T-helper 17 cell (primary cell): ENCODE measurements around the gene MIF4GD. TPM values are rescaled to one million over a fixed set of nuclear protein-coding genes. Genes with fewer than 3 reads are reported as not detected.

Experiments
- ATAC-seq: fragments of 150-1000 bp; cut with Tn5 transposase; 2 replicates; pipeline ENCODE4 v1.10.0; 2021; ENCODE audit warnings: mild to moderate bottlenecking, moderate library complexity
- DNase-seq, 3 donors: peaks; one replicate each; pipeline versions ENCODE4 v3.0.0 to v3.0.0-alpha.2; 2020 to 2021
- H3K9me3 ChIP-seq: one replicate; pipeline ENCODE4 v1.7.0; 2013; ENCODE audit warnings: low read length, mild to moderate bottlenecking; ENCODE audit not compliant: control insufficient read depth, poor library complexity, severe bottlenecking
- H3K27ac Mint-ChIP-seq: one replicate; pipeline ENCODE4 v1.8.0; 2022; ENCODE audit warnings: mild to moderate bottlenecking, moderate library complexity, mixed read lengths
- H3K27me3 Mint-ChIP-seq: one replicate; pipeline ENCODE4 v1.8.0; 2022; ENCODE audit warnings: mixed read lengths
- H3K36me3 Mint-ChIP-seq: one replicate; pipeline ENCODE4 v1.8.0; 2022; ENCODE audit warnings: low read depth, mixed read lengths
- H3K4me1 Mint-ChIP-seq: one replicate; pipeline ENCODE4 v1.8.0; 2022; ENCODE audit warnings: mild to moderate bottlenecking, mixed read lengths
- H3K4me3 Mint-ChIP-seq: one replicate; pipeline ENCODE4 v1.8.0; 2022; ENCODE audit warnings: mild to moderate bottlenecking, moderate library complexity, mixed read lengths
- total RNA-seq, 4 donors: library from RNA in 2 of 4; stranded (reverse) in 2 of 4; gene quantifications; one replicate each; pipeline ENCODE4 v1.2.3 and lab custom pipeline; 2022 to 2026

Gene MIF4GD
- total RNA-seq, 2 donors from 2014 or later, result 27.0 to 35.0 TPM

DNA sequence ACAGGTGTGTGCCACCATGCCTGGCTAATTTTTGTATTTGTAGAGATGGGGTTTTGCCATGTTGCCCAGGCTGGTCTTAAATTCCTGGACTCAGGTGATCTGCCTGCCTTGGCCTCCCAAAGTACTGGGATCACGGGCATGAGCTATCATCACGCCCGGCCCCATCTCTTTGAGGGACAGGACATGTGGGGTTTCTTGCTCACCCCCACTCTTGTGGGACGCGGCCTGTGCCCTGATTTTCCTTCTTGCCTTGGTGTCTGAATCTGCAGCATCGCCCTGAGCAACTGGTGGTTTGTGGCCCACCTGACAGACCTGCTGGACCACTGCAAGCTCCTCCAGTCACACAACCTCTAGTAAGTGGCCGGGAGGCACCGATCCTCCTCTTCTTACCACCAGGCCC is 40.0 kb downstream of the MIF4GD start:
- DNase-seq (no peak), ATAC-seq (no peak)
- H3K9me3 ChIP-seq, result no peaks in the 10 kb centered on the region
- H3K27me3 Mint-ChIP-seq, result no peaks in the 10 kb centered on the region
- peaks cover 8% of the 10 kb centered on the region for H3K36me3 Mint-ChIP-seq
- H3K4me1 Mint-ChIP-seq, result no peaks in the 10 kb centered on the region
- H3K4me3 Mint-ChIP-seq, result no peak overlapping the region
- H3K27ac Mint-ChIP-seq, result no peak overlapping the region

DNA sequence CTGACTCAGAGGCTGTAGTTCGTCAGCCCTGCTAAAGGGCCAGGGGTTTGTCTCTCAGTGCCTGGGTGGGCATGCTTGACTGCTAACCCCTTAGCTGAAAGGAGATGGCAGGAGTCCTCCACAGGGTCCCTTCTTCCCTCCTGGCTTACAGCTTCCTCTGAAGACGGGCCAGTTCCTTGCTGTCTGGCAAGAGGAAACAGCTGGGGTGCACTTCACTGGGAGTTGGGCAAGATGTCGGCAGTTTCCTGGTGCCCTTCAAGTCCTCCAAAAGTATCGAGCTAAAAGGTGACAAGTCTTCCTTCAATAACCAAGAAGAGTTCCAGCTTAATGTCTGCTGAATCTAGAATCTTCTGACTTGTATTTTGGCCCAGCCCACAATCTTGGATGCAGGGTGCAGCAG is 42.2 kb downstream of the MIF4GD start:
- H3K27me3 Mint-ChIP-seq, result no peaks in the 10 kb centered on the region

DNA sequence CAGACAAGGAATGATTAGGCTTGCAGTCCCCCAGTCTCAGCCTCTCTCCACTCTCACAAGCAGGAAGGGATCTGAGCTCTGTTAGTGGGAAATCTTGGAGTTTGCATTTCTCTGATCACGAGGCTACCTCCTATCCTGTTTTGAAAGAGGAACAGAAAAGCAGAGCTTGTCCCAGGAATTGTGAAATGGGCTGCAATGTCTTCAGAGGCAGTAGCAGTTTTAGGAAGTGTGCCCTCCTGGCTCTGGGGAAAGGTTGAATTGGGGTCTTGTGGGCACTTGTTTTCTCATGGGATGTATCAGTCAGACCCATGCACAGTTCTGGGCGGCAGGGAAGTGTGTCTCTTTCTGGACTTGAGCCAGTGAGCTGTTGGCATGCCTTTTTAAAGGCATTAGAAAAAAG is 42.7 kb downstream of the MIF4GD start:
- DNase-seq (no peak), ATAC-seq (no peak)
- Mint-ChIP-seq H3K4me3 (no peak overlapping the region), H3K27me3 (no peaks in the 10 kb centered on the region), H3K27ac (no peak overlapping the region), H3K4me1 (no peaks in the 10 kb centered on the region), H3K36me3 (peaks cover 6% of the 10 kb centered on the region)
- no peaks in the 10 kb centered on the region for H3K9me3 ChIP-seq

More for the DNA sequence above, 42.2 kb downstream of the MIF4GD start:
- peaks cover 6% of the 10 kb centered on the region for H3K36me3 Mint-ChIP-seq
- H3K4me1 Mint-ChIP-seq, result no peaks in the 10 kb centered on the region
- H3K27ac Mint-ChIP-seq, result no peak overlapping the region
- DNase-seq (no peak), ATAC-seq (no peak)
- no peaks in the 10 kb centered on the region for H3K9me3 ChIP-seq
- no peak overlapping the region for H3K4me3 Mint-ChIP-seq

DNA sequence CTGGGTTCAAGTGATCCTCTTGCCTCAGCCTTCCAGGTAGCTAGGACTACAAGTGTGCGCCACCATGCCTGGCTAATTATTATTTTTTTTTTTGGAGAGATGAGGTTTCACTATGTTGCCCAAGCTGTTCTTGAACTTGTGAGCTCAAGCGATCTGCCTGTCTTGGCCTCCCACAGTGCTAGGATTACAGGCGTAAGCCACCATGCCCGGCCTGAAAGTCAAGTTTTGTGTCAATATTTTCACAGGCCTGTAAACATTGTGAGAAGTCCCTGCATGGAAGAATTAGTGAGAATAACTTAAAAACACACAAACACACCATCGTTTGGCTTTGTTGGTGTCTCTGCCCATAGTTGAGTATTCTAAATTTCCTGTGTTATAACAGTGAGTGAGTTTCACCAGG is 43.3 kb downstream of the MIF4GD start:
- ATAC-seq, result no peak
- no peak for DNase-seq
- no peaks in the 10 kb centered on the region for H3K9me3 ChIP-seq
- Mint-ChIP-seq H3K4me3 (no peak overlapping the region), H3K27me3 (no peaks in the 10 kb centered on the region), H3K4me1 (no peaks in the 10 kb centered on the region), H3K36me3 (peaks cover 3% of the 10 kb centered on the region), H3K27ac (no peak overlapping the region)

DNA sequence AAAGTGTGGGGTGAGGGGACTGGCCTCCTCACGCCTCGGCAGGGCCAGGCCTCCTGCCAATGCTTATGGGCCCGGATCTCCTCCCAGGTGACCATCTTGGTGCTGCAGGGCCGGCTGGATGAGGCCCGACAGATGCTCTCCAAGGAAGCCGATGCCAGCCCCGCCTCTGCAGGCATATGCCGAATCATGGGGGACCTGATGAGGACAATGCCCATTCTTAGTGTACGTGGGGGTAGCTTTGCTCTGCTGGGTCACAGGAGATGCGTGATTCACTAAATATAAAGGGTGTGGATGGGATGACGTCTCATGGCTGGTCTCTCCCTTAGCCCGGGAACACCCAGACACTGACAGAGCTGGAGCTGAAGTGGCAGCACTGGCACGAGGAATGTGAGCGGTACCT is 46.0 kb downstream of the MIF4GD start:
- Mint-ChIP-seq H3K4me1 (peaks cover 5% of the 10 kb centered on the region), H3K36me3 (peaks cover 4% of the 10 kb centered on the region), H3K27me3 (no peaks in the 10 kb centered on the region), H3K4me3 (no peak overlapping the region), H3K27ac (no peak overlapping the region)
- no peak for ATAC-seq
- DNase-seq, result no peak
- H3K9me3 ChIP-seq, result no peaks in the 10 kb centered on the region

DNA sequence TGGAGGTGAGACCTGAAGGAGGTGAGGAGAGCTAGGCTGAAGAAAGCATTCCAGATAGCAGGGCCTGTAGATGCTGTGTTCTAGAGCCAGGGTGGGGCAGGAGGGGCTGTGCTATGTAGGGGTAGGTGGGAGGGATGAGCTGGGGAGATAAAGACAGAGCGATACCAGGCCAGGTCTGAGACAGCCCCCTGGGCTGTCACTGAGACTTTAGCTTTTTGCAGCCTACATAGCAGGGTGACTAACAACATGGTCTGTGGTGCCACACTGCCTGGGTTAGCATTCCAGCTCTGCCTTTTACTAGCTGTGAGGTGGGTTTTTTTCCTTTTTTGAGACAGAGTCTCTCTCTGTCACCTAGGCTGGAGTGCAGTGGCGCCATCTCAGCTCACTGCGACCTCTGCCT is 51.2 kb downstream of the MIF4GD start:
- peaks cover 7% of the 10 kb centered on the region for H3K4me1 Mint-ChIP-seq
- no peaks in the 10 kb centered on the region for H3K27me3 Mint-ChIP-seq
- ATAC-seq (no peak), DNase-seq (no peak)
- H3K36me3 Mint-ChIP-seq, result peaks cover 8% of the 10 kb centered on the region
- H3K4me3 Mint-ChIP-seq, result no peak overlapping the region
- no peaks in the 10 kb centered on the region for H3K9me3 ChIP-seq
- H3K27ac Mint-ChIP-seq, result no peak overlapping the region

DNA sequence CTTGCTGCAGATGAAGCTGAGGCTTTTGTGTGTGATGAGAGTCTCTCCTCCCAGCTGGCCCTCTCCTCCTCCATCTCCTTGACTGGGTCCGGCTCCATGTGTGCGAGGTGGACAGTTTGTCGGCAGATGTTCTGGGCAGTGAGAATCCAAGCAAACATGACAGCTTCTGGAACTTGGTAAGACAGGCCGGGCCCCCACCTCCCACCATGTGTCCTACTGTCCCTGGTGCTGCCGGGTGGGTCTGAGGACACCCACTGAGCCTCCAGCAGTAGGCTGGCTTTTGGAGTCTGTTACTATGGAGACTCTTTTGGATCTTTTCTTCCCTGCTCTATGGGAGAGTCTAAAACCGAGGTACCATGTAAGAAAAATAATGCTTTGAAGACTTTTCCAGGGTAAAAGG is 52.9 kb downstream of the MIF4GD start:
- Mint-ChIP-seq H3K27ac (no peak overlapping the region), H3K36me3 (peaks cover 8% of the 10 kb centered on the region)

More for the DNA sequence above, 52.9 kb downstream of the MIF4GD start:
- H3K9me3 ChIP-seq, result no peaks in the 10 kb centered on the region
- Mint-ChIP-seq H3K27me3 (no peaks in the 10 kb centered on the region), H3K4me3 (no peak overlapping the region), H3K4me1 (peaks cover 7% of the 10 kb centered on the region)
- DNase-seq (no peak), ATAC-seq (no peak)

Other genes starting within 250 kb of the MIF4GD start
- 100 to 1,000 TPM; 123 to 145 TPM for gene ATP5PD, start 224.3 kb downstream of the MIF4GD start, total RNA-seq
- gene KCTD2, start 224.0 kb downstream of the MIF4GD start, total RNA-seq, result 10 to 100 TPM; 20.4 to 27.7 TPM
- 10 to 100 TPM; 11.7 to 14.9 TPM for gene SLC16A5, start 183.3 kb downstream of the MIF4GD start, total RNA-seq
- gene ARMC7, start 161.3 kb downstream of the MIF4GD start, total RNA-seq, result 1 to 10 TPM; 8.9 to 9.3 TPM
- 10 to 100 TPM; 20.6 to 29.8 TPM for gene NT5C, start 139.5 kb downstream of the MIF4GD start, total RNA-seq
- gene JPT1, start 116.7 kb downstream of the MIF4GD start, total RNA-seq, result 10 to 100 TPM; 40.0 to 46.8 TPM
- gene SUMO2, start 88.3 kb downstream of the MIF4GD start, total RNA-seq, result 100 to 1,000 TPM; 216 to 236 TPM
- gene NUP85, start 65.6 kb downstream of the MIF4GD start, total RNA-seq, result 10 to 100 TPM; 75.0 to 75.3 TPM
- gene GGA3, start 9.6 kb downstream of the MIF4GD start, total RNA-seq, result 10 to 100 TPM; 85.4 to 89.1 TPM
- 10 to 100 TPM; 33.9 to 35.6 TPM for gene MRPS7, start 9.4 kb downstream of the MIF4GD start, total RNA-seq
- gene SLC25A19, start 18.2 kb upstream of the MIF4GD start, total RNA-seq, result 10 to 100 TPM; 13.7 to 15.1 TPM
- gene GRB2, start 134.4 kb upstream of the MIF4GD start, total RNA-seq, result 100 to 1,000 TPM; 112 to 117 TPM
- 10 to 100 TPM; 70.1 to 70.2 TPM for gene TMEM94, start 185.4 kb upstream of the MIF4GD start, total RNA-seq
- under 1 TPM; 0.08 to 0.40 TPM for gene CASKIN2, start 244.3 kb upstream of the MIF4GD start, total RNA-seq
- 10 to 100 TPM; 49.7 to 56.5 TPM for gene TSEN54, start 245.3 kb upstream of the MIF4GD start, total RNA-seq